ENCODE results near the gene TNRC6A. TPM values are rescaled to one million over a fixed set of nuclear protein-coding genes. Genes with fewer than 3 reads are reported as not detected.

The TNRC6A gene
- total and polyA plus RNA-seq, 10 of the 15 experiments (the other 5 are each of a cell fraction or from before 2014, with no cell fraction given) = 4.6 to 41.3 (median 29.7) TPM

DNA sequence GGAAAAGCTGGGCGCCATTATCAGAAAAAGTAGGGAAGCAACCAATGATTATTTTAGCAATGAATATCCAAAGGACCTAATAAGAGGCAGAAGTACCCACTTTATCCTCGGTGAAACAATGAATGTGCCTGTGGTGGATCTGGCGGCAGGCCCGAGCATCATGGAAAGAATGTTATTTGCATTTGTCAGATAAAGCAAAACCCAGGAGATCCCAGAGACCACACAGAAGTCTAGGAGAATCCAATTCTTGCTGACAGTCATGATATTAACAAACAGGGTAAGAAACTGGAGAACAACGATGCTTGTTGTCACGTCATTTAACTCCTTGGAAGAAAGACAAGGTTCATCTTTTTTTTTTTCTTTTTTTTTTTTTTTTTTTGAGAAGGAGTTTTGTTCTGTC lies 12.0 kb upstream of the TNRC6A start:
- Histone ChIP-seq H3K4me1 (ENCODE audit: control insufficient read depth, insufficient read depth, low read length) (no peaks in the 10 kb centered on the region), H3K9ac (ENCODE audit: control insufficient read depth, insufficient read depth, low read length) (no peak overlapping the region), H2AFZ (ENCODE audit: control insufficient read depth, low read depth, low read length) (no peak overlapping the region), H3K27ac (ENCODE audit: control insufficient read depth, insufficient read depth) (no peak overlapping the region), H3K79me2 (ENCODE audit: control insufficient read depth, insufficient read depth, low read length) (no peaks in the 10 kb centered on the region), H4K20me1 (ENCODE audit: control insufficient read depth, insufficient read depth) (no peaks in the 10 kb centered on the region), H3K27me3 (replicated peaks in 1 of 2; ENCODE audit: control insufficient read depth in 2 of 2, insufficient read depth in 2 of 2, low read length in 1 of 2) (no peaks in the 10 kb centered on the region), H3K4me2 (ENCODE audit: control insufficient read depth, insufficient read depth) (no peak overlapping the region), H3K36me3 (ENCODE audit: control insufficient read depth in 2 of 2, insufficient read depth in 2 of 2, low read length in 1 of 2) (no peaks in the 10 kb centered on the region), H3K9me3 (replicated peaks; ENCODE audit: control insufficient read depth, insufficient read depth, low read length) (no peaks in the 10 kb centered on the region; the same call in 2 of the 3 replicates), H3K4me3 (no peak overlapping the region)
- 64% methylated on average over 6 of the region's 6 CpGs for WGBS (ENCODE audit: insufficient coverage, insufficient replicate concordance, low lambda C conversion rate, missing lambda C conversion rate)
- no TSS peak for BruUV-seq (replicated peaks)
- no peak for FAIRE-seq
- RAD21 ChIA-PET (ENCODE audit: unreplicated experiment) = no interaction called here
- in situ Hi-C loops (cut with MboI) (no loop called here), intact Hi-C loops (cut with micrococcal nuclease; ENCODE audit: unreplicated experiment) (no loop called here)
- CTCF ChIA-PET = no interaction called here
- DNase-seq (ENCODE audit: low read depth, low spot score) = no peak
- POLR2A ChIA-PET = interaction anchor here (1.0 kb wide), 1 partner anchor 55 kb away, joined by 3 read pairs; no protein-coding TSS in a partner anchor
- TF ChIP-seq RAD21 (IDR thresholded peaks at IDR 0.05; ENCODE audit: insufficient read depth, low read depth, low read length) (no peak), ZNF217 (IDR thresholded peaks at IDR 0.05) (no peak)
- no peak for ATAC-seq
- SMC1A ChIA-PET (ENCODE audit: uncharacterized antibody, unreplicated experiment) = interaction anchor here (0.6 kb wide), 1 partner anchor 911 kb away, joined by 3 read pairs; no protein-coding TSS in a partner anchor

DNA sequence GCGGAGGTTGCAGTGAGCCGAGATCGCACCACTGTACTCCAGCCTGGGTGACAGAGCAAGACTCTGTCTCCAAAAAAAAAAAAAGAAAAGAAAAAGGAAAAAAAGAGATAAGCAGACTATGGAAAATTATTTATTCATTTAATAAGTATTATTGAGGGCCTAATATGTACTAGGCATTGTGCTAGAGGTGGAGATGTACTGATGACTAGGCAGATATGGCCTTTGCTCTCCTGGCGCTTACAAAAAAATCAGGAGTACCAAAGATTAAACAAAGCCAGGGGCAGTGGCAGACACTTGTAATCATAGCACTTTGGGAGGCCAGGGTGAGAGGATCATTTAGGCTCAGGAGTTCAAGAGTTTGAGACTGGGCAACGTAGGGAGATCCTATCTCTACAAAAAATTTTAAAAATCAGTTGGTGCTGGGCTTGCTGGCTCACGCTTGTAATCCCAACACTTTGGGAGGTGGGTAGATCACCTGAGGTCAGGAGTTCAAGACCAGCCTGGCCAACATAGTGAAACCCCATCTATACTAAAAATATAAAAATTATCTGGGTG lies 10.4 kb upstream of the TNRC6A start:
- in situ Hi-C loops (cut with MboI) = no loop called here
- Histone ChIP-seq H3K4me1 (ENCODE audit: control insufficient read depth, insufficient read depth, low read length) (no peaks in the 10 kb centered on the region), H3K4me3 (no peak overlapping the region), H2AFZ (ENCODE audit: control insufficient read depth, low read depth, low read length) (no peak overlapping the region), H4K20me1 (ENCODE audit: control insufficient read depth, insufficient read depth) (no peaks in the 10 kb centered on the region), H3K9me3 (replicated peaks; ENCODE audit: control insufficient read depth, insufficient read depth, low read length) (no peaks in the 10 kb centered on the region), H3K9ac (ENCODE audit: control insufficient read depth, insufficient read depth, low read length) (no peak overlapping the region), H3K27ac (ENCODE audit: control insufficient read depth, insufficient read depth) (no peak overlapping the region), H3K4me2 (ENCODE audit: control insufficient read depth, insufficient read depth) (no peak overlapping the region), H3K79me2 (ENCODE audit: control insufficient read depth, insufficient read depth, low read length) (no peaks in the 10 kb centered on the region), H3K27me3 (replicated peaks in 1 of 2; ENCODE audit: control insufficient read depth in 2 of 2, insufficient read depth in 2 of 2, low read length in 1 of 2) (no peaks in the 10 kb centered on the region), H3K36me3 (ENCODE audit: control insufficient read depth in 2 of 2, insufficient read depth in 2 of 2, low read length in 1 of 2) (no peaks in the 10 kb centered on the region)
- DNase-seq (ENCODE audit: low read depth, low spot score) = no peak
- SMC1A ChIA-PET (ENCODE audit: uncharacterized antibody, unreplicated experiment) = no interaction called here
- no peak for TF ChIP-seq CBX5 (IDR thresholded peaks at IDR 0.05; ENCODE audit: low read depth)
- intact Hi-C loops (cut with micrococcal nuclease; ENCODE audit: unreplicated experiment) = no loop called here
- ATAC-seq = no peak
- FAIRE-seq = no peak
- RAD21 ChIA-PET (ENCODE audit: unreplicated experiment) = no interaction called here
- 67% methylated on average over 3 of the region's 6 CpGs for WGBS (ENCODE audit: insufficient coverage, insufficient replicate concordance, low lambda C conversion rate, missing lambda C conversion rate)
- POLR2A ChIA-PET = interaction anchor here (0.6 kb wide), 1 partner anchor 86 kb away, joined by 4 read pairs; no protein-coding TSS in a partner anchor
- CTCF ChIA-PET = no interaction called here
- no TSS peak for BruUV-seq (replicated peaks)
